ENCODE data around the gene LDLRAD3. TPM values are rescaled to one million over a fixed set of nuclear protein-coding genes. Genes with fewer than 3 reads are reported as not detected.

The LDLRAD3 gene
- total RNA-seq, 3 donors from 2014 or later, result 1.0 to 8.1 (median 2.0) TPM

DNA sequence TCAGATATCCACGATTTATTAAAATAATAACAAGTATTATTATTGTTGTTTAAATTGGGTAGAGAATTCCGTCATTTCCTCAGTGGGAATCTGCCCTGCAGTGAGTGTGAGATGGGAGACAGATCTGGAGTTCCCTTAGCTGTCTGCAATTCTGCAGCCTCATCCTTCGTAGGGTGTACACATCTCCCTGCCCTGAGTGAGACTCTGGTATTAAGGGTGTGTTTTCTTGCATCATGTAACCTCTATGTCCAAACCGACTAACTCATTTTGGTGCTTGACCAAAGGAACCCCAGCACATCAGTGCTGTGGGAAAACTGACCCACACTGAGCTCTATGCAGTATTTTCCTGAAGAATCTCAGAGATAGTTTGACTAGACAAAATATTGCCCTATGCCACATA lies 157.6 kb downstream of the LDLRAD3 start:
- ATAC-seq, result no peak

DNA sequence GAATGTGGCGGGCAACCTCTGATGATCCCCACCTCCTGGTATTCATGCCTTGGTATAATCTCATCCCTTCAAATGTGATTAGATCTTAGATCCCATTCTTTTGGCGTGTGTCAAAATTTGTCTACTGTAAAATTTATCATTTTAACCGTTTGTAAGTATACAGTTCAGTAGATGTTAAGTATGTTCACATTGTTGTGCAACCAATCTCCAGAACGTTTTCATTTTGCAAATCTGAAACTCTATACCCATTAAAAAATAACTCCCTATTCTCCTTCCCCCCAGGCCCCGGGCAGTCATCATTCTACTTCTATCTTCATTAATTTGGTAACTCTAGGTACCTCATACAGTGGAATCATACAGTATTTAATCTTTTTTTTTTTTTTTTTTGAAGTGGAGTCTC lies 159.0 kb downstream of the LDLRAD3 start:
- TF ChIP-seq, protein P1, sequence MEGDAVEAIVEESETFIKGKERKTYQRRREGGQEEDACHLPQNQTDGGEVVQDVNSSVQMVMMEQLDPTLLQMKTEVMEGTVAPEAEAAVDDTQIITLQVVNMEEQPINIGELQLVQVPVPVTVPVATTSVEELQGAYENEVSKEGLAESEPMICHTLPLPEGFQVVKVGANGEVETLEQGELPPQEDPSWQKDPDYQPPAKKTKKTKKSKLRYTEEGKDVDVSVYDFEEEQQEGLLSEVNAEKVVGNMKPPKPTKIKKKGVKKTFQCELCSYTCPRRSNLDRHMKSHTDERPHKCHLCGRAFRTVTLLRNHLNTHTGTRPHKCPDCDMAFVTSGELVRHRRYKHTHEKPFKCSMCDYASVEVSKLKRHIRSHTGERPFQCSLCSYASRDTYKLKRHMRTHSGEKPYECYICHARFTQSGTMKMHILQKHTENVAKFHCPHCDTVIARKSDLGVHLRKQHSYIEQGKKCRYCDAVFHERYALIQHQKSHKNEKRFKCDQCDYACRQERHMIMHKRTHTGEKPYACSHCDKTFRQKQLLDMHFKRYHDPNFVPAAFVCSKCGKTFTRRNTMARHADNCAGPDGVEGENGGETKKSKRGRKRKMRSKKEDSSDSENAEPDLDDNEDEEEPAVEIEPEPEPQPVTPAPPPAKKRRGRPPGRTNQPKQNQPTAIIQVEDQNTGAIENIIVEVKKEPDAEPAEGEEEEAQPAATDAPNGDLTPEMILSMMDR (IDR thresholded peaks at IDR 0.05), result no peak
- H3K4me3 ChIP-seq, result no peak overlapping the region
- H3K9me3 ChIP-seq, result no peaks in the 10 kb centered on the region
- intact Hi-C loops (cut with DNase I, micrococcal nuclease), result no loop called here
- no peaks in the 10 kb centered on the region for H3K36me3 ChIP-seq (ENCODE audit: low read depth)
- no peak for ATAC-seq
- no peaks in the 10 kb centered on the region for H3K4me1 ChIP-seq (ENCODE audit: low read depth)
- DNase-seq, result no peak

More for the DNA sequence above, 157.6 kb downstream of the LDLRAD3 start:
- no peaks in the 10 kb centered on the region for H3K36me3 ChIP-seq (ENCODE audit: low read depth)
- H3K4me3 ChIP-seq, result no peak overlapping the region
- TF ChIP-seq, protein P1 (IDR thresholded peaks at IDR 0.05), result no peak
- intact Hi-C loops (cut with DNase I, micrococcal nuclease), result no loop called here
- no peaks in the 10 kb centered on the region for H3K4me1 ChIP-seq (ENCODE audit: low read depth)
- H3K9me3 ChIP-seq, result no peaks in the 10 kb centered on the region
- no peak for DNase-seq

DNA sequence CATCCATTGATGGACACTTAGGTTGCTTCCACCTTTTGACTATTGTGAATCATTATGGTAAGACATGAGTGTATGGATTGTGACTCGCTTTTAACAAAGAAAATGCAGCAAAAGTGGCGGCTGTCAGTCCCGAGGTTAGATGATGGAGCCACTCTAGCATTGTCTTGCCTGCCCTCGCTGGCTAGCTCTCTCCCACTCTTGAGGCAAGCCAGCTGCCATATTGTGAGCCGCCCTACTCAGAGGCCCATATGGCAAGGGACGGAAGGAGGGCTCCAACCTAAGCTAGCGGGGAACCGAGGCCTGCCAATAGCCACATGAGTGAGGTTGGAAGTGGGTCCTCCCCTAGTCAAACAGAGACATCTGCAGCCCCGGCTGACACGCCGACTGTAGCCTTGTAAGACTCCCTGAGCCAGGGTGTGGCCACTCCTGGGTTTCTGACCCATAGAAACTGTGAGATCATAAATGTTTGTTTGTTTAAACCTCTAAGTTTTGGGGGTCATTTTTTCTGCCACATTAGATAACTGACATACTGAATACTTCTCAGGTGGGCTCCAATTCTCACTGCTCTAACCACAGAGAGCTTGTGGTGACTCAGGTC lies 160.2 kb downstream of the LDLRAD3 start:
- TF ChIP-seq, protein P1 (IDR thresholded peaks at IDR 0.05), result no peak
- intact Hi-C loops (cut with DNase I, micrococcal nuclease), result no loop called here
- Histone ChIP-seq H3K4me3 (no peak overlapping the region), H3K36me3 (ENCODE audit: low read depth) (no peaks in the 10 kb centered on the region), H3K9me3 (no peaks in the 10 kb centered on the region), H3K4me1 (ENCODE audit: low read depth) (no peaks in the 10 kb centered on the region)
- ATAC-seq, result no peak
- DNase-seq, result no peak

DNA sequence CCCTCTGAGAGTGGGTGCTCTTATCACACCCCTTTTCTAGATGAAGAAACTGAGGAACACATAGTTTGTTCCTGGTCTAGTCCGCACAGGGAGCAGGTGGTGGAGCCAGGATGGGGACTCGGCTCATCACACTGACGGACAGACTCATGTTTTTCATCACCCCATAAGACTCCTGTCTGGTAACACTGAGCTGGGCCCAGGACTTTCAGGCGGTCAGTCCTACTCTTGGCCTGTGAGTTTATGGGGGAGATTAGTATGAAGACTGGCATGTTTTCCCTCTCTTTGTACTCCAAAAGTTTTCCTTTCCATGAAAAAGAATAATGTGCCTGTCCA lies 160.8 kb downstream of the LDLRAD3 start:
- H3K4me3 ChIP-seq, result no peak overlapping the region
- DNase-seq, result no peak
- no peaks in the 10 kb centered on the region for H3K4me1 ChIP-seq (ENCODE audit: low read depth)
- TF ChIP-seq, protein P1 (IDR thresholded peaks at IDR 0.05), result no peak
- no peaks in the 10 kb centered on the region for H3K36me3 ChIP-seq (ENCODE audit: low read depth)
- H3K9me3 ChIP-seq, result no peaks in the 10 kb centered on the region
- no peak for ATAC-seq
- intact Hi-C loops (cut with DNase I, micrococcal nuclease), result no loop called here

DNA sequence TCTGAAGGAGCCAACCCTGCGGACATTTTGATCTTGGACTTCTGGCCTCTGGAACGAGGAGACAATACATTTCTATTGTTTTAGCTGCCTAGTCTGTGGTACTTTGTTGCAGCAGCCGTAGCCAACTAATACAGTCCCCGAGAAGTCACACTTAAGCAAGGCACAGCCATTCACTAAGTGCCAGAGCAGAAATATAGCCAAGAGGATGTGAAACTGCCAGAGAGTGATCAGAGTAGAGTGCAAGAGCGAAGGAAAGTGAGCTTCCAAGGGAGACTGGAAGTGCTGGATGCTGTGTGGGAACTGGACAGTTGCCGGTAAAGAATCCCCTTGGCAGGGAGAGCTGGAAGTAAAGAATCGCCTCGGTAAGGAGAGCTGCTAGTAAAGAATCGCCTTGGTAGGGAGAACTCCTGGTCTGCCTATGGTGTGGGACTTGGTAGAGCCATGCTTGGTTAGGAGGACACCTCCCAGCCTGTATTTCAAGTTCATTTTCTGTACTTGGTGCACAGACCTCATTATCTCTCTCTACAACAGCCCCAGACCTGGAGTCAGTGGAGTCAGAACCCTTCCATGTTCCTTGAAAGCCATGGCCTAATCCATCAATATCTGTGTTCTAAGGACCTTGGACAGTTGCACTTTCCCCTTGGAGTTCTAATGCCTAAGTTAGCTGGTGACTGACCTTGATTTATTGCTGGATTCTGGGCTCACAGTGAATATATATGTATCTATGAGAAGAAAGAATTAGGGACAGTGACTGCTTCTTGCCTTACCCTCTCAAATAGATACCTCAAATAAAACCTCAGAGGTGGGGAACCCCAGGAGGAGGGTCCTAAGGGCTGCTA lies 162.1 kb downstream of the LDLRAD3 start:
- ATAC-seq (no peak), DNase-seq (no peak)
- TF ChIP-seq, protein P1 (IDR thresholded peaks at IDR 0.05), result no peak
- no peaks in the 10 kb centered on the region for H3K4me1 ChIP-seq (ENCODE audit: low read depth)
- intact Hi-C loops (cut with DNase I, micrococcal nuclease), result no loop called here
- H3K4me3 ChIP-seq, result no peak overlapping the region
- H3K9me3 ChIP-seq, result no peaks in the 10 kb centered on the region
- H3K36me3 ChIP-seq (ENCODE audit: low read depth), result no peaks in the 10 kb centered on the region
